Measurements from ENCODE around the gene ACBD7.

GRCh38 chr10:15136129-15137035, 47.8 kb upstream of the ACBD7 start:
- TF ChIP-seq, protein P1, sequence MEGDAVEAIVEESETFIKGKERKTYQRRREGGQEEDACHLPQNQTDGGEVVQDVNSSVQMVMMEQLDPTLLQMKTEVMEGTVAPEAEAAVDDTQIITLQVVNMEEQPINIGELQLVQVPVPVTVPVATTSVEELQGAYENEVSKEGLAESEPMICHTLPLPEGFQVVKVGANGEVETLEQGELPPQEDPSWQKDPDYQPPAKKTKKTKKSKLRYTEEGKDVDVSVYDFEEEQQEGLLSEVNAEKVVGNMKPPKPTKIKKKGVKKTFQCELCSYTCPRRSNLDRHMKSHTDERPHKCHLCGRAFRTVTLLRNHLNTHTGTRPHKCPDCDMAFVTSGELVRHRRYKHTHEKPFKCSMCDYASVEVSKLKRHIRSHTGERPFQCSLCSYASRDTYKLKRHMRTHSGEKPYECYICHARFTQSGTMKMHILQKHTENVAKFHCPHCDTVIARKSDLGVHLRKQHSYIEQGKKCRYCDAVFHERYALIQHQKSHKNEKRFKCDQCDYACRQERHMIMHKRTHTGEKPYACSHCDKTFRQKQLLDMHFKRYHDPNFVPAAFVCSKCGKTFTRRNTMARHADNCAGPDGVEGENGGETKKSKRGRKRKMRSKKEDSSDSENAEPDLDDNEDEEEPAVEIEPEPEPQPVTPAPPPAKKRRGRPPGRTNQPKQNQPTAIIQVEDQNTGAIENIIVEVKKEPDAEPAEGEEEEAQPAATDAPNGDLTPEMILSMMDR (IDR thresholded peaks at IDR 0.05): no peak
- TF ChIP-seq POLR2AphosphoS5 (IDR thresholded peaks at IDR 0.05): no peak

All from suprapubic skin (tissue), 3 donors.